VCaP (cell line): ENCODE results near the gene CCDC197.

ENCODE experiments used
- H3K27ac ChIP-seq: fragments of 450-650 bp; 2 replicates; pipeline ENCODE4 v1.5.1; 2017
- TF ChIP-seq, protein P1 (sequence below): fragments of 450-650 bp; conservative IDR thresholded peaks from 2 replicates; pipeline ENCODE4 v1.5.1; 2017; ENCODE audit warnings: mild to moderate bottlenecking, moderate library complexity

Gene CCDC197

DNA sequence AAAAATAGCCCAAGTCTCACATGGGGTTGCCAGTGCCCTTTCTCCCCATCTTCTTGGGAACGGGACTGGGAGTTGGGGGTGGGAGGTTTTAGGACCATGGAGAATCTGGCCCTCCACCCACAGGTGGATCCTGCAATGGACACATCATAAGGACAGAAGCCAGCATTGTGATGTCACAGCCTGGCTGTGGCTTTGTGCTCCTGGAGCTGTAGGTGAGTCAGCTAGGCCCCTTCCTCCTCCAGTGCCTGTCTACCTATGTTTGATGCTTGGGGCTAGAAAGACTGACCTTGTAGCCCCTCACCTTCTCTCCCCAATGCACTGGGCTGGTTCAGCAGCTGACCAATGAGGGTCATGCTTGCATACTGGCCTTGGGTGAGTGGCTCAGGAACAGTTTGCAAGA is at the start of gene CCDC197:
CCDC197 (plus strand) TSS at position 220 of the 400 bp plus-strand sequence. CDS start 831 bp downstream, outside the sequence.
- TF ChIP-seq, protein P1, sequence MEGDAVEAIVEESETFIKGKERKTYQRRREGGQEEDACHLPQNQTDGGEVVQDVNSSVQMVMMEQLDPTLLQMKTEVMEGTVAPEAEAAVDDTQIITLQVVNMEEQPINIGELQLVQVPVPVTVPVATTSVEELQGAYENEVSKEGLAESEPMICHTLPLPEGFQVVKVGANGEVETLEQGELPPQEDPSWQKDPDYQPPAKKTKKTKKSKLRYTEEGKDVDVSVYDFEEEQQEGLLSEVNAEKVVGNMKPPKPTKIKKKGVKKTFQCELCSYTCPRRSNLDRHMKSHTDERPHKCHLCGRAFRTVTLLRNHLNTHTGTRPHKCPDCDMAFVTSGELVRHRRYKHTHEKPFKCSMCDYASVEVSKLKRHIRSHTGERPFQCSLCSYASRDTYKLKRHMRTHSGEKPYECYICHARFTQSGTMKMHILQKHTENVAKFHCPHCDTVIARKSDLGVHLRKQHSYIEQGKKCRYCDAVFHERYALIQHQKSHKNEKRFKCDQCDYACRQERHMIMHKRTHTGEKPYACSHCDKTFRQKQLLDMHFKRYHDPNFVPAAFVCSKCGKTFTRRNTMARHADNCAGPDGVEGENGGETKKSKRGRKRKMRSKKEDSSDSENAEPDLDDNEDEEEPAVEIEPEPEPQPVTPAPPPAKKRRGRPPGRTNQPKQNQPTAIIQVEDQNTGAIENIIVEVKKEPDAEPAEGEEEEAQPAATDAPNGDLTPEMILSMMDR = no peak
- no peak within 1 kb of the TSS for H3K27ac ChIP-seq

DNA sequence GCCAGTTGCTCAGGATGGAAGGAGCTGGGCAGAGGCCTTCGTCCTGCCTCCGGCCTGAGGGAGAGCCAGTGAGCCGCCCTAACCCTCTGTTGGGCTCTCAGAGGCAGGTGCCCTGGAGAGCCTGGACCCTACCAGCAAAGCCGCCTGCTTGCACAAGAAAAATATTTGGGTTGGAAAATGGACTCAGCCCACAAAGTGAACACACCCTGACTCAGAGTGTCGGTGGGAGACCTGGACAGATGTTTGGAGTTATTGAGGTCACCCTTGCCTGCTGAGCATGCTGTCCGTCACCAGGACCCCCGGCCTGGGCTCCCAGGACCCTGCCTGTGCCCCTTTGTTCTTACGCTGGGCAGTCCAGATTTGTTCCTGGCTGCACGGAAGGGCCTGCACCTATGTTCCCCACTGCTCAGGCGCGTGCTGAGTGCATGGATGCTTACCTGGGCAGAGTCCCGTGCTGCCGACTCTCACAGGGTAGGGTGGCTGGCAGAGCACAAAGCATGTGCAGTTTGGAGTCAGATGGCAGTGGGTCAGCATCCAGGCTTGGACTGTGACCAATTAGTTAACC is 47.5 kb upstream of the CCDC197 start:
- H3K27ac ChIP-seq = no peak overlapping the region
- TF ChIP-seq, protein P1 = no peak

DNA sequence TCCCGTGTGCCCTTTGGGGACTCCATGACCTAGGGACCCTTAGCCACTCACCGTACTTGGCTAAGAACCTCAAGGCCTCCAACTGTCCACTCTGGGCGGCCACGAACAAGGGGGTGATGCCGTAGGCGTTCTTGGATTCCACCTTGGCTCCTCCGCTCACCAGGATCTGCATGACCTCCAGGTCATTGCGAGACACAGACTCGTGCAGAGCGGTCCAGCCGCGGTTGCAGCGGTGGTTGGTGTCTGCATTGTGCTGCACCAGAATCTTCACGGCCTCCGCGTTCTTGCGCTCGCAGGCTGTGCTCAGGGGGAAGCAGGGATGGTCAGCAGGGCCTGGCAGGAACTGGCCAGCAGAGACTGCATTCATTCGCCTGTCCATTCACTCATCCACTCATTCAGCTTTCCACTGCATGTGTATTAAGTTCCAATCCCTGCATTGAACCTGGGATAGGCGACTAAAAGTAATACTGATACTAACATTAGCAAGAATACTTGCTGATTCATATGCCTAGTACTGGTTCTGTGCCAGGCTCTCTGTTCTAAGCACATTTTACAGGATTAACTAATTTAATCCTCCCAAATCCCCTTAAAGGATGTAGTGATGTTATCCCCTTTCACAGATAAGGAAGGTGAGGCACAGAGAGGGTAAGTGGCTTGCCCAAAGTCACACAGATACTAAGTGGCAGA is 46.0 kb upstream of the CCDC197 start:
- TF ChIP-seq, protein P1 = no peak
- no peak overlapping the region for H3K27ac ChIP-seq

GRCh38 chr14:93951635-93952540 is 45.2 kb upstream of the CCDC197 start:
- TF ChIP-seq, protein P1 = no peak
- no peak overlapping the region for H3K27ac ChIP-seq

- H3K27ac ChIP-seq = no peak overlapping the region
- TF ChIP-seq, protein P1 = no peak
Observed at GRCh38 chr14:93952829-93953228, 44.3 kb upstream of the CCDC197 start.

GRCh38 chr14:93953263-93953662 is 43.8 kb upstream of the CCDC197 start:
- H3K27ac ChIP-seq = no peak overlapping the region
- TF ChIP-seq, protein P1 = no peak

- TF ChIP-seq, protein P1 = no peak
- no peak overlapping the region for H3K27ac ChIP-seq
Observed at GRCh38 chr14:93953739-93954515, 43.2 kb upstream of the CCDC197 start.
